Endodermal cell (in vitro differentiated cells): ENCODE measurements around the gene TES. TPM values are rescaled to one million over a fixed set of nuclear protein-coding genes. Genes with fewer than 3 reads are reported as not detected.

ENCODE experiments used
- DNase-seq: peaks from one replicate; pipeline ENCODE4 v3.0.0-alpha.2; 2017
- H3K27ac ChIP-seq: 2 replicates; pipeline ENCODE4 v1.5.1; 2013; ENCODE audit warnings: mild to moderate bottlenecking, low read depth, low read length, moderate library complexity
- H3K27me3 ChIP-seq: 2 replicates; pipeline ENCODE4 v1.6.1; 2013; ENCODE audit warnings: mild to moderate bottlenecking, low read length, moderate library complexity; ENCODE audit not compliant: insufficient read depth, control insufficient read depth, poor library complexity, severe bottlenecking
- H3K36me3 ChIP-seq: 2 replicates; pipeline ENCODE4 v1.7.0; 2013; ENCODE audit warnings: mild to moderate bottlenecking, low read length, moderate library complexity; ENCODE audit not compliant: control insufficient read depth, insufficient read depth
- H3K4me1 ChIP-seq: one replicate; pipeline ENCODE4 v1.7.0; 2013; ENCODE audit warnings: low read length; ENCODE audit not compliant: control insufficient read depth, insufficient read depth
- H3K4me3 ChIP-seq: 2 replicates; pipeline ENCODE4 v1.5.1; 2013; ENCODE audit warnings: mild to moderate bottlenecking, low read length, moderate library complexity
- H3K9ac ChIP-seq: 2 replicates; pipeline ENCODE4 v1.6.1; 2013; ENCODE audit warnings: mild to moderate bottlenecking, low read length, moderate library complexity; ENCODE audit not compliant: poor library complexity, severe bottlenecking; ENCODE audit errors: extremely low read depth
- H3K9me3 ChIP-seq: 2 replicates; pipeline ENCODE4 v1.6.1; 2013; ENCODE audit warnings: mild to moderate bottlenecking, low read length, moderate library complexity; ENCODE audit not compliant: control insufficient read depth
- H3K27ac Mint-ChIP-seq: 2 replicates; pipeline ENCODE4 v1.8.0; 2020; ENCODE audit warnings: mixed read lengths
- H3K27me3 Mint-ChIP-seq: 2 replicates; pipeline ENCODE4 v1.8.0; 2021; ENCODE audit warnings: mild to moderate bottlenecking, mixed read lengths; ENCODE audit not compliant: insufficient read depth
- H3K36me3 Mint-ChIP-seq: 2 replicates; pipeline ENCODE4 v1.8.0; 2020; ENCODE audit warnings: low read depth, mixed read lengths
- H3K4me1 Mint-ChIP-seq: 2 replicates; pipeline ENCODE4 v1.8.0; 2020; ENCODE audit warnings: mixed read lengths
- H3K4me3 Mint-ChIP-seq: 2 replicates; pipeline ENCODE4 v1.8.0; 2020; ENCODE audit warnings: mild to moderate bottlenecking, moderate library complexity, mixed read lengths
- H3K9me3 Mint-ChIP-seq: 2 replicates; pipeline ENCODE4 v1.8.0; 2020; ENCODE audit warnings: mild to moderate bottlenecking, mixed read lengths
- CTCF ChIP-seq: fragments of 200-600 bp; sonication (generic); conservative IDR thresholded peaks from 2 replicates; pipeline ENCODE4 v1.5.0; 2021; ENCODE audit warnings: antibody characterized with exemption, mild to moderate bottlenecking
- WGBS, 2 experiments: methylation state at CpG; one replicate each; pipeline versions ENCODE4 v1.1.5 to v1.1.7; 2013; ENCODE audit warnings: missing lambda C conversion rate in 2 of 2, mixed read lengths in 1 of 2; ENCODE audit not compliant: insufficient coverage in 1 of 2, insufficient read length in 1 of 2; 5-methylcytosine and 5-hydroxymethylcytosine counted together
- total RNA-seq, 2 donors: library from RNA; stranded (reverse); fragmentation: NEBNext Ultra II Directional in 1 of 2; extraction: Animal tissue kit (Norgen Biotek cat#: 25700) in 1 of 2; gene quantifications; 2 replicates in 1 of 2; 3 replicates in 1 of 2; pipeline ENCODE4 v1.2.1, GENCODE V29; 2021

TES gene
- total RNA-seq, 2 donors from 2014 or later, result 23.1 to 31.0 TPM

GRCh38 chr7:116236020-116236630 is 25.8 kb downstream of the TES start:
- Mint-ChIP-seq H3K4me1 (peaks cover 12% of the 10 kb centered on the region), H3K36me3 (no peaks in the 10 kb centered on the region), H3K27ac (no peak overlapping the region), H3K9me3 (no peaks in the 10 kb centered on the region), H3K27me3 (no peaks in the 10 kb centered on the region), H3K4me3 (no peak overlapping the region)
- no peaks in the 10 kb centered on the region for H3K9me3 ChIP-seq
- DNase-seq, result no peak
- H3K36me3 ChIP-seq, result peaks cover 5% of the 10 kb centered on the region
- H3K9ac ChIP-seq, result no peak overlapping the region
- H3K27me3 ChIP-seq, result peaks cover 3% of the 10 kb centered on the region
- no peaks in the 10 kb centered on the region for H3K4me1 ChIP-seq
- no peak overlapping the region for H3K4me3 ChIP-seq
- TF ChIP-seq CTCF, result peak; percentile 82
- no peak overlapping the region for H3K27ac ChIP-seq
- 59 to 60% methylated on average over 1 to 2 of the region's 2 CpGs for WGBS, 2 experiments

- H3K27me3 ChIP-seq, result no peaks in the 10 kb centered on the region
- Mint-ChIP-seq H3K4me3 (no peak overlapping the region), H3K9me3 (peaks cover 9% of the 10 kb centered on the region), H3K27me3 (no peaks in the 10 kb centered on the region), H3K36me3 (peaks cover 14% of the 10 kb centered on the region), H3K4me1 (peaks cover 4% of the 10 kb centered on the region), H3K27ac (no peak overlapping the region)
- no peak for TF ChIP-seq CTCF
- no peak for DNase-seq
- peaks cover 4% of the 10 kb centered on the region for H3K9me3 ChIP-seq
- no peak overlapping the region for H3K9ac ChIP-seq
- H3K36me3 ChIP-seq, result peaks cover 11% of the 10 kb centered on the region
- 90 to 100% methylated on average over 1 to 3 of the region's 3 CpGs for WGBS, 2 experiments
- H3K4me3 ChIP-seq, result no peak overlapping the region
- no peak overlapping the region for H3K27ac ChIP-seq
- no peaks in the 10 kb centered on the region for H3K4me1 ChIP-seq
Observed at GRCh38 chr7:116239020-116239419, 28.7 kb downstream of the TES start.

- no peak overlapping the region for H3K9ac ChIP-seq
- Mint-ChIP-seq H3K4me3 (no peak overlapping the region), H3K36me3 (peaks cover 18% of the 10 kb centered on the region), H3K4me1 (peaks cover 4% of the 10 kb centered on the region), H3K27me3 (no peaks in the 10 kb centered on the region), H3K9me3 (peaks cover 14% of the 10 kb centered on the region), H3K27ac (no peak overlapping the region)
- H3K4me3 ChIP-seq, result no peak overlapping the region
- peaks cover 8% of the 10 kb centered on the region for H3K9me3 ChIP-seq
- peaks cover 13% of the 10 kb centered on the region for H3K36me3 ChIP-seq
- 88% methylated on average over 2 of the region's 2 CpGs; no CpG with 5 or more reads in 1 of the 2 experiments for WGBS, 2 experiments
- no peaks in the 10 kb centered on the region for H3K4me1 ChIP-seq
- H3K27me3 ChIP-seq, result no peaks in the 10 kb centered on the region
- no peak for TF ChIP-seq CTCF
- H3K27ac ChIP-seq, result no peak overlapping the region
- DNase-seq, result no peak
Observed at GRCh38 chr7:116239434-116239833, 29.1 kb downstream of the TES start.
